Cardiac muscle cell (in vitro differentiated cells and primary cell): Measurements from ENCODE around the gene ARHGEF6. TPM values are rescaled to one million over a fixed set of nuclear protein-coding genes. Genes with fewer than 3 reads are reported as not detected.

ENCODE experiments used
- DNase-seq, 2 donors: peaks; one replicate each; pipeline versions ENCODE4 v3.0.0 to v3.0.0-alpha.2; 2010 to 2017; ENCODE audit warnings: low read depth in 1 of 2, low spot score in 1 of 2
- H3K27ac ChIP-seq: fragments of 200-600 bp; sonication (generic); 2 replicates; pipeline ENCODE4 v1.5.1; 2016
- H3K27me3 ChIP-seq: fragments of 200-600 bp; sonication (generic); 2 replicates; pipeline ENCODE4 v1.6.0; 2016; ENCODE audit warnings: control low read depth
- H3K36me3 ChIP-seq: fragments of 200-600 bp; sonication (generic); 2 replicates; pipeline ENCODE4 v1.5.1; 2016; ENCODE audit warnings: control low read depth
- H3K4me1 ChIP-seq: fragments of 200-600 bp; sonication (generic); 2 replicates; pipeline ENCODE4 v1.8.1; 2017; ENCODE audit warnings: low read depth, mild to moderate bottlenecking, mixed run types
- H3K4me3 ChIP-seq: fragments of 200-600 bp; sonication (generic); 2 replicates; pipeline ENCODE4 v1.5.1; 2016; ENCODE audit warnings: mild to moderate bottlenecking
- H3K9me3 ChIP-seq: fragments of 200-600 bp; sonication (generic); 2 replicates; pipeline ENCODE4 v1.5.1; 2017; ENCODE audit warnings: low read depth, mild to moderate bottlenecking, control low read depth
- polyA plus RNA-seq: library from polyadenylated mRNA; unstranded; fragments of >200 nt; fragmentation: Nextera tagmentation; extraction: Ambion mirVana; gene quantifications from 2 replicates; pipeline ENCODE4 v1.2.1, GENCODE V29; 2016
- total RNA-seq: library from RNA; depleted of rRNA; stranded (reverse); fragments of >200 nt; gene quantifications from 2 replicates; pipeline ENCODE4 v1.2.3, GENCODE V29; 2016
- TF ChIP-seq, protein P1 (sequence below): IDR thresholded peaks from 2 replicates; pipeline ENCODE4 v1.5.1; 2012; ENCODE audit warnings: low read depth, mild to moderate bottlenecking, low read length

The ARHGEF6 gene
- total and polyA plus RNA-seq, 2 experiments from 2014 or later = 2.4 to 2.7 TPM

DNA sequence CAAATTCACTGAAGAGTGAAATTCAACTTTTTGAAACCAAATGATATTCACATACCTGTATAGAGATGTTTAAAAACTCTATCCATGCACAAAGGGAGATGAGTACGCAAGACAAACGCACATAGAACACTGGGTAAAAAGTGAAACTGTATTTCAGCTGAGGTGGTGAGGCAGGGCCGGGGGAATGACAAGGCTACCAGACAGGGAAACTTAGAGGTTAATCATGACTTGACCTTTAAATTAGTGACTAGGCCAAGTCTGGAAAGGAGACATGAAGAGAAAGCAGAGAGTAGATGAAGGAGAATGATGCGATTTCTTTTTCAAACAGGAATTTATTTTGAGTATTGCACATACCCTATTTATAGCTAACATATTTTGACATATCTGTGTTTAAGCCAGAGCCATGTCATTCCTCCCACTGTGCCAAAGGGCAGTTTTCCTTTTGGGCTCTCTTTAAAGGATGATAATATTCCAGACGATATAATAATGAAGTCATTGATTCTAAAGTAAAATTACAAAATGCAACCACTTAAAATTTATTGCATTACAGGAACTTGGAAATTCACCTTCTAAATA is 49.4 kb downstream of the ARHGEF6 start:
- H3K27ac ChIP-seq = no peak overlapping the region

DNA sequence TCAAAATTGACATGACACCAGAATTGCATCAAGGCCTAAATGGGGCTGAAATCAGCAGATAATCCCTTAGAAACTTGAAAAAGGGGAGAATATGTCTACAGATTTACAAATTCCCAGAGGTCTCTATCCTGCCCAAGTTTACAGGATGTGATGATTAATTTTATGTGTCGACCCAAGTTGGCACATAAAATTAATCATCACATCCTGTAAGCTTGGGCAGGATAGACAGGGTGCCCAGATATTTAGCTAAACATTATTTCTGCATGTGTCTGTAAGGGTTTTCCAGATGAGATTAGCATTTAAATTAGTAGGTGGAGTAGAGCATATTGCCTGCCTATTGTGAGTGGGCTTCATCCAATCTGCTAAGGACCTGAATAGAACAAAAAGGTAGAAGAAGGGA is 52.3 kb downstream of the ARHGEF6 start:
- no peak for DNase-seq
- TF ChIP-seq, protein P1, sequence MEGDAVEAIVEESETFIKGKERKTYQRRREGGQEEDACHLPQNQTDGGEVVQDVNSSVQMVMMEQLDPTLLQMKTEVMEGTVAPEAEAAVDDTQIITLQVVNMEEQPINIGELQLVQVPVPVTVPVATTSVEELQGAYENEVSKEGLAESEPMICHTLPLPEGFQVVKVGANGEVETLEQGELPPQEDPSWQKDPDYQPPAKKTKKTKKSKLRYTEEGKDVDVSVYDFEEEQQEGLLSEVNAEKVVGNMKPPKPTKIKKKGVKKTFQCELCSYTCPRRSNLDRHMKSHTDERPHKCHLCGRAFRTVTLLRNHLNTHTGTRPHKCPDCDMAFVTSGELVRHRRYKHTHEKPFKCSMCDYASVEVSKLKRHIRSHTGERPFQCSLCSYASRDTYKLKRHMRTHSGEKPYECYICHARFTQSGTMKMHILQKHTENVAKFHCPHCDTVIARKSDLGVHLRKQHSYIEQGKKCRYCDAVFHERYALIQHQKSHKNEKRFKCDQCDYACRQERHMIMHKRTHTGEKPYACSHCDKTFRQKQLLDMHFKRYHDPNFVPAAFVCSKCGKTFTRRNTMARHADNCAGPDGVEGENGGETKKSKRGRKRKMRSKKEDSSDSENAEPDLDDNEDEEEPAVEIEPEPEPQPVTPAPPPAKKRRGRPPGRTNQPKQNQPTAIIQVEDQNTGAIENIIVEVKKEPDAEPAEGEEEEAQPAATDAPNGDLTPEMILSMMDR = no peak

More for the DNA sequence above, 49.4 kb downstream of the ARHGEF6 start:
- no peak for DNase-seq
- Histone ChIP-seq H3K4me1 (no peaks in the 10 kb centered on the region), H3K27me3 (no peaks in the 10 kb centered on the region), H3K36me3 (no peaks in the 10 kb centered on the region), H3K9me3 (no peaks in the 10 kb centered on the region), H3K4me3 (no peak overlapping the region)
- TF ChIP-seq, protein P1 = no peak

DNA sequence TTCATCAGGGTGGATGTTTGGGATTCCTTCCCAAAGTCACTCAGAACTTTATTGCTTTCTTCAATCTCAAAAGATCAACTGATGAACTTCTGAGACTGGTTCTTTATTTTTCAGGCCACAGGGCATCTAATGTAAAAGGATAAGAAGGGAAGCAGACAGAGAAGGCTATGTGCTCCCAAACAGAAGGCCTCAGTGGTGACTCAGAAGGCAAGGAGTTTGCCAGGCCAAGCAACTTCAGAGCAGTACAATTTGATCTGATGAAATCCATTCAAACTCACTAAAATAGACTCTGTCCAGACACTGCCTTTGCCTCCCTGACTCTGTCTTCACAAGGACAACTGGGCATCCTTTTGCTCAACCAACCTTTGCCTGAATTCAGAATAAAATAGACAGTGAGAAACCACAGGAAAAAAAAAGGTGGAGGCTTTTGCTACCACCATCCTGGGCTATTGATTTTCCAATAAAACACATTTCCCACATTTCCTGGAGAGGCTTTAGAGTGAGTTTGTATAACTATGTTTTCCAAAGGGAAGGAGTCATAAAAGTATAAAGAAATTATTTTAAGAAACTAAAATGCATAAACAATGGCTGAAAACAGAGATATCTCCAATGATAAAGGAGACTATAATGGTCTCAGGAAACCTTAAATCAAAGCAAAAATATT is 55.2 kb downstream of the ARHGEF6 start:
- Histone ChIP-seq H3K27me3 (no peaks in the 10 kb centered on the region), H3K4me1 (no peaks in the 10 kb centered on the region), H3K27ac (no peak overlapping the region), H3K36me3 (no peaks in the 10 kb centered on the region), H3K9me3 (no peaks in the 10 kb centered on the region), H3K4me3 (no peak overlapping the region)
- TF ChIP-seq, protein P1 = no peak
- peak in 1 of 2 donors; percentile 75 for DNase-seq

More for the DNA sequence above, 52.3 kb downstream of the ARHGEF6 start:
- Histone ChIP-seq H3K4me3 (no peak overlapping the region), H3K9me3 (no peaks in the 10 kb centered on the region), H3K27ac (no peak overlapping the region), H3K4me1 (no peaks in the 10 kb centered on the region), H3K36me3 (no peaks in the 10 kb centered on the region), H3K27me3 (no peaks in the 10 kb centered on the region)

DNA sequence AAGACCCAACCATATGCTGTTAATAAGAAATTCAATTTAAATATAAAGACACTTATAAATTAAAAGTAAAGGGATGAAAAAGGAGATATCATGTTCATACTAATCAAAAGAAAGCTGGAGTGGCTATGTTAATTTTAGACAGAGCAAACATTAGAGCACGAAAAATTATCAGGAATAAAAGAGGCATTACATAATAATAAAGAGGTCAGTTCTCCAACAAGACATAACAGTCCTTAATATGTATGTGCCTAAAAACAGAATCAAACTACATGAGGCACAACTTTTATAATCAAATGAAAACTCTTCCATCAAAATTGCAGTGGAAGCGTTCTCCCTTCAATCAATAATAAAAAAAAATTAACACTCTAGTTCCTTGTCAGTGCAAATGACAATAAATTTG is 62.6 kb downstream of the ARHGEF6 start:
- H3K27me3 ChIP-seq = no peaks in the 10 kb centered on the region
- H3K27ac ChIP-seq = no peak overlapping the region
- TF ChIP-seq, protein P1 = no peak
- H3K9me3 ChIP-seq = no peaks in the 10 kb centered on the region
- no peak overlapping the region for H3K4me3 ChIP-seq
- H3K4me1 ChIP-seq = no peaks in the 10 kb centered on the region
- H3K36me3 ChIP-seq = no peaks in the 10 kb centered on the region
- DNase-seq = no peak

DNA sequence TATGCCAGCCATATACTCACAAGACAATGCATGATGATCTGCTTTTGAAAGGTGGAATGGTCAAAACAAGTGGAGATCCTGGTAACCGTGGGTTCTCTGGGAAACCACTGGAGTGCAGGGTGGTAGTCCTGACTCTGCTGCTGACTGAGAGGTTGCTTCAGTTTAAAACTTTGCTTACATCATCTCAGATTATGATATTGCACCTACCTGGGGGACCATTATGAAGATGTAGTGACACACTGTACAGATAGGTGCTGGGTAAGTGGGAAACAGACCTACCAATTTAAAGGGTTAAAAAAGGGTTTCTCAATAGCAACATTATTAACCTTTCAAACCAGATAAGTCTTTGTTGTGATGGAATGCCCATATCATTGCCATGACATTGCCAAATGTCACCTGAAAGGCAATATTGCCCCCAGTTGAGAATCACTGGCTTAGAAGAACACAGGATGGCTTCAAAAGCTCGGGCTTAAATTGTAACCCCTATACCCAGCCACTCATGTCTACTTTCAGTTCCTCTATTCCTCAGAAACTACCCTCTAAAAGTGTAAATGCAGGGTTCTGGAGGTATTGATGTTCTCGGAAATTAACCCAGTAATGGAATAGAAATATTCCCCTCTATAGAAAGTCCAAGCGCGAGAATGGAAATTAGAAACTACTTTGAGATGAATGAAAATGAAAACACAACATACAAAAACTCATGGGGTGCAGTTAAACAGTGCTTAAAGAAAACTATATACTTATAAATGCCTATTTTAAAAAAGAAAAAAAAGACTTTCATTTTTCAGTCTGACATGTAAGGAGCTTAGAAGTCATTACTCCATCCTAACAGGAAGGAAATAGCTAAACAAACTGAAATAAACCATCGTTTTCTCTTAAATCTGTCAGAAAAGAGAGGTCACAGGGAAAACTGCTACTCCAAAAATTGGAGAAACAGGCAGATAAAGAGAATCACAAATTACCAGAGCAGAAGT is 65.8 kb downstream of the ARHGEF6 start:
- no peak overlapping the region for H3K4me3 ChIP-seq
- H3K4me1 ChIP-seq = no peaks in the 10 kb centered on the region
- DNase-seq = no peak
- H3K36me3 ChIP-seq = no peaks in the 10 kb centered on the region
- TF ChIP-seq, protein P1 = no peak
- no peaks in the 10 kb centered on the region for H3K9me3 ChIP-seq
- H3K27ac ChIP-seq = no peak overlapping the region
- H3K27me3 ChIP-seq = no peaks in the 10 kb centered on the region
